Fibroblast of the aortic adventitia (primary cell): ENCODE measurements around the gene AKAP6. TPM values are rescaled to one million over a fixed set of nuclear protein-coding genes. Genes with fewer than 3 reads are reported as not detected.

Source experiments
- DNase-seq: peaks from one replicate; pipeline ENCODE4 v3.0.0-alpha.2; 2010; ENCODE audit warnings: low read depth
- H3K4me3 ChIP-seq: 2 replicates; pipeline ENCODE4 v1.5.1; 2011; ENCODE audit warnings: low read depth, mild to moderate bottlenecking, control low read depth, low read length, moderate library complexity
- CTCF ChIP-seq: IDR thresholded peaks from 2 replicates; pipeline ENCODE4 v1.5.1; 2011; ENCODE audit warnings: mild to moderate bottlenecking, low read length, control low read depth, inconsistent platforms; ENCODE audit not compliant: insufficient read depth
- total RNA-seq: library from RNA; depleted of rRNA; stranded (reverse); fragments of >200 nt; gene quantifications from 2 replicates; pipeline ENCODE4 v1.2.3, GENCODE V29; 2012; ENCODE audit warnings: low replicate concordance

AKAP6 gene
- total RNA-seq, 1 donor, result 2.2 TPM

GRCh38 chr14:32654106-32654505, 325.0 kb downstream of the AKAP6 start:
- TF ChIP-seq CTCF, result no peak
- H3K4me3 ChIP-seq, result no peak overlapping the region
- DNase-seq, result no peak

- no peak for TF ChIP-seq CTCF
- H3K4me3 ChIP-seq, result no peak overlapping the region
Measured at GRCh38 chr14:32656601-32657000, 327.5 kb downstream of the AKAP6 start.

GRCh38 chr14:32657081-32657480, 328.0 kb downstream of the AKAP6 start:
- peak; percentile 82 for DNase-seq
- H3K4me3 ChIP-seq, result no peak overlapping the region
- TF ChIP-seq CTCF, result no peak

More at GRCh38 chr14:32656601-32657000, 327.5 kb downstream of the AKAP6 start:
- no peak for DNase-seq

GRCh38 chr14:32661216-32661615, 332.1 kb downstream of the AKAP6 start:
- no peak for DNase-seq
- no peak for TF ChIP-seq CTCF
- H3K4me3 ChIP-seq, result no peak overlapping the region

- no peak for DNase-seq
- TF ChIP-seq CTCF, result no peak
- no peak overlapping the region for H3K4me3 ChIP-seq
Measured at GRCh38 chr14:32662211-32662610, 333.1 kb downstream of the AKAP6 start.

GRCh38 chr14:32666308-32666707, 337.2 kb downstream of the AKAP6 start:
- peak; percentile 17 for DNase-seq
- TF ChIP-seq CTCF, result no peak
- H3K4me3 ChIP-seq, result no peak overlapping the region

- no peak for DNase-seq
- no peak for TF ChIP-seq CTCF
- no peak overlapping the region for H3K4me3 ChIP-seq
Measured at GRCh38 chr14:32667287-32667686, 338.2 kb downstream of the AKAP6 start.
